Stimulated activated CD4-positive, alpha-beta T cell treated with anti-CD3 and anti-CD28 coated beads, Interleukin-2, amount 100 ng/mL, for 4 hours (primary cell): ENCODE data around the gene PCBP3.

Experiments used
- DNase-seq: peaks from one replicate; pipeline ENCODE4 v3.0.0-alpha.2; 2020; ENCODE audit warnings: low read depth

The PCBP3 gene

DNA sequence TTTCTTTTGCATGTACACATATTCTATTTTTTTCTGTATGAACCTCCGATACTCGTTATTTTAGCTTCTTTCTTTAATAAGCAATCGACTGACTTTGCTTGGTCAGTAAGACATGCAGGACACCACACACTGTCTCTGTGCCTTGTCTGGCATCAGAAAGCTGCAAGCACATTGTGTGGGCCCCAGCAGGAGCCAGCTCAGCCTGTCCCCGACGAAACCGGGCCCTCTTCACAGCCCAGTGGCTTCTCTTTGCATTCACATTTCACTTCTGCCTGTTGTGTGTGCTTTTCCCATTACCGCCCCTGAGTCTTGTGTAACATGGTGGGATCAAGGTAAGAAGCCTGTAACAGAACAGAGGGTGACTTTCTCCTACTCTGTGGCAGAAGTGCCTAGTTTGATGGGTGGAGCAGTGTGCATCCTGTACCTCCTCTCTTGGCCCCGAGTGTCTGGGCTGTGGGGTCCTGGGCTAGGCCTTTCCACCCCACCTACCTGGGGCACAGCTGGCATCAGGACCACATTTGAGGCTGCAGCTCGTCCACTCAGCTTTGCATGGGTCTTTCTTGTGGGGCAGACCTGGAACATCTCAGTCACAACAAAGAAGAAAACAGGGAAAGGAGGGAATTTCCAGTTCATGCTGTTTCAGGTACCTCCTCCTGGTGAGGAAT lies 219.2 kb downstream of the PCBP3 start:
- no peak for DNase-seq

DNA sequence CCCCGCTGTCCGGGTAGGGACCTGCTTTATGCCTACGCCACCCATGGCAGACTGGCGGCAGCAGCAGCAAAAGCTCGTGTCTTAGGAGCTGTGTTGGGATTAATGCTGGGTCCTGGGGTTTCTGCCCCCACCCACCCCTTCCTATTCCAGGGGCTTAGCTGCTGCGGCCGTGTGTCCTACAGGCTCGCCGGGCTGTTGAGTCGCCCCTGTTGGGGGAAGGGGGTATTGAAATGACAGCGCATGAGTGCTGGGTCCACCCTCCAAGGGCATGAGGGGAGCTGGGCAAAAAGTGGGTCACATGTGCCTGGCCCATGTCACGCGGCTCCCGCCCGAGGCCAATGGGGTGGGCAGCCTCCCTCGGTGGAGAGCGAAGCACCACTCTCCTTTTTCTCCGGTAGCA lies 219.7 kb downstream of the PCBP3 start:
- DNase-seq: no peak

DNA sequence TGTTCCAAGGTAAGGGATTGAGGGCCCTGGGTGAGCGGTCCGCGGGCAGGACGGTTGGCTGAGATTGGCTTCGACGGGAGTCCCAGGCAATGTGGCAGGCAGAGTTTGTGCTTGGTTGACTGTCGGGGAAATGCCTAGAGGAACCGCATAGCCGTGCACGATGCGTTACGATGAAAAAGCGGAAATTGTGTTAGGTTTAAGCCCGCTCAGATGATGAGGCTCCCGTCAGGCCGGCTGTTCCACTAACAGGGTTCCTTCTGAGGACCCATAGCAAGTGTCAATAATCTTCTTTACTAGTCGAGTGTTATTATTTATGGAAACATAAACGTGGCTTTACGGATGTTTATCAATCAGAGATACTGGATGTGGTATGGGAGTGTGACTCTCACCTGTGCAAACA lies 220.2 kb downstream of the PCBP3 start:
- DNase-seq: no peak

DNA sequence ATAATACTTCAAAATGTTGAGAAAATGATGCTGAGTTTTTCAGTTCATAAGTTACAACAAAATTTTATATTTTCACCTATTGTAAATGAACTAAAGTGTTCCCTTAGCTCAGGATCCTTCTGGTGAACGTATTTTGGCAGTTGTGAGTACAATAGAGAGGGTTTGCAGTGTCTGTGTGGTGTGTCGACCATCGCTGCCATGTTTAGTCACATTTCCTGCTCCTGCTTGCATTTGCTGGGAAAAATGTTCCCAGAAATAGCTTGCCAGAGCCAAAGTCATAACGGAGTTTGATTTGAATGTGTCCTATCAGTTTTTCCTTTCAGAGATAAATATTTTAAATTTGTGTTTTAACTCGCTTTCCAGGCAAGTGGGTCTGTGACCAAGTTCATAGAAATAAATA lies 220.9 kb downstream of the PCBP3 start:
- DNase-seq: no peak

DNA sequence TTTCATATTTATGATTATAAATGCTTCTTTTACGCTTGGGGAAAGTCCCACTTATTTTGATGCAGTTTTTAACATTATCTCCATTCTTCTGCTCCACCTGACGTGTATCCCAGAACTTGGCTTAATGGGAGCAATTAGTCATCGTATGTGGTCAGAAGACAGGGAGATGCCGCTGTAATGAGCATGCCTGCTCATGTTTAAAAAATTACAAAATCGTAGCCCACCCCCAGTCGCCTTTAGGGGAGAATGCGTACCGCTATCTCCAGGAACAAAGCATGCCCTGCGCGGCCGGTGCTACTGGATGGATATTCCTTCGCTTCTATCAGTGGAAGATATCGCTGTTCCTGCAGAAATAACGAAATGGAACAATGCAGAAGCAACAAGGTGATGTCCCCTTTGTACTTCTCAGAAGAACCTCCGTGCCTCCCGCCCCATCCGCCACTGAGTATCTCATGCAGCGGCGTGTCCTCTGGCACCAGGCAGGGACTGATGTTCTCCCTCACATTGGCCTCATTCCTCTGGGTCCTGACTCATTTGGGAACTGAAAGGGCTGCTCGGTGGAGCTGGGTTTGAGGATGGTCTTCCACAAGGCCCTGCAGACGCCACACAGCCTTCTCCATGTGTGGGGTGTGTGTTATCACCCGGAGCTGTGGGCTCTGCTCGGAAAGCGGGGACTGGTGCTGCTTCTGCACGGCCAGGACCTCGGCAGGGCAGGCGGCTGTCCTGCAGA lies 221.7 kb downstream of the PCBP3 start:
- no peak for DNase-seq

DNA sequence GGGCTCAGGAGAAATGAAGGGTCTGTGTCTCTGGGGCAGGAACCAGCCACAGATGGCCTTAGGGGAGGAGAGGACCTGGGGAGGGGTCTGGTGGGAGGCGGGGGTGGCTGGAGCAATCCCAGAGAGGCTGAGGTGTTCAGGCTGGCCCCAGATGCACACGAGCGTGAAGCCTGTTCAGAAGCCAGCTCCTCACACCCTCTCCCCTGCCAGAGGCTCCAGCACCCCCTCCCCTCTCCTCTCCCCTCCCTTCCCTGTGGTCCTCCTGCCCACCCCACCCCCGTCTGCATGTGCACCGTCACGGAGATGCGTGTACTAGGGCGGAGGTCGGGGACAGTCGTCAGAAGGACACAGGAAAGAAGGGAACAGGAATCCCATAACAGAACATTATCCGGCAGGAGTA lies 223.0 kb downstream of the PCBP3 start:
- DNase-seq: no peak

DNA sequence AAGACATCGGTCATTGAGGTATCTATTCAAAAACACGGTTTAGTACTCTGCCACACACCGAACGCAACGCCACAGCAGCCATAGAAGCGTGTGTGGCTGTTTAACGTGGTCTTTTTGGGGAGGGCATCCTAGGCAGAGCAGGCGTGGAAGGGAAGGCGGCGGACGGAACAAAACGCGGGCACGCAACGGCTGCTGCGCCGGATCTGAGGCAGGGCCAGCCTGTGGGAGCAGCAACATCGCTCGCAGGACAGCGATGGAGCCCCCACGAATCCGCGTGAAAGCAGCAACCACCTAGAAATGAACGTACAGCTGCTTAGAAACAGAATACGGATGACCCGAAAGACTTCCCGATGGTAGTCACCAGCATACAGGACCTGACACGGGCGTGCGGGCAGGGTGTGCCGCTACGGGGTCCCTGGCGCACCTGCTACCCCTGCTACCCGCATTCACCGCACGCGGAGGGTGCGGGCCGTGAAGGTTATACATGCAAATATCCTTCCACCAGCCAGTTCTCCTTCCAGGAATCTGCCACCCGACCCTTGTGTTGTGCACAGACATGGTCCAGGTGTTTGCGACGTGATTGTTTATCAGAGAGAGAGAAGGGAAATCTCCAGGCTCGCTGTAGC lies 223.6 kb downstream of the PCBP3 start:
- DNase-seq: no peak

DNA sequence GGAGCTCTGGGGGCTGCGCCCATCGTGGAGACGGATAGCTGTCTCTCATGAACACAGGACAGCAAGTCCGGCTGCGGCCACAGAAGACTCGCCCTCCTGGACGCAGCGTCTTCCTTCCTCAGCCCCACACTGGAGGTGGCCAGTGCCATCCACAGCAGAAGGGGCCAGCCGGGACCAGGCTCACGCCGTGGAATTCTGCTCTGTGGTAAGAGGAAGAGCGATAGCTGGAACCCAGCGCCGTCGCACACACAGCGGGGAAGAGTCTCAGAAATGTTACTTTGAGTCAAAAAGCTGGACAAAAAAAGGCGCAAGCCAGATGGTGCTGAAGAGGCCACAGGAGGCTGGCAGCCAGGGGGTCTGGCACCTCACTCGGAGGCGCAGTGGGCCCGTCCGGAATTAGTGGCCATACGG lies 224.2 kb downstream of the PCBP3 start:
- DNase-seq: no peak

DNA sequence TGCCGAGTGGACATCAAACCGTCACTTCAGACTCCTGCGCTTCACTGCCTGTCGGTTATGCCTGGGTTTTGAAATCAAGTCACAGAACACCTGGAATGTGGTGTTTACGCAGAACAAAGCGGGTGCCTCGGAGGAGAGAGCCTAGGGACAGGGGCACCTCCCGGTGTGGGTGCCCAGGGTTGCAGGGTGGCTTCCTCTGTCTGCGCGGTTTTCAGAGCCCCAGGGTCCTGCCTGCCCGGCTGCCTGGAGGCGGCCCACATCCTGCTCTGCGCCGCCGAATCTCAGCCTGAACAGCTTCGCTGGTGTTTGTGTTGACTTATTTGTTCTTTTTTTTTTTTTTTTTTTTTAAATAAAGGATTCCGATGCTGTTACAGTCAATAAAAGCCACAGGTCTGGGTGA lies 224.6 kb downstream of the PCBP3 start:
- DNase-seq: no peak

DNA sequence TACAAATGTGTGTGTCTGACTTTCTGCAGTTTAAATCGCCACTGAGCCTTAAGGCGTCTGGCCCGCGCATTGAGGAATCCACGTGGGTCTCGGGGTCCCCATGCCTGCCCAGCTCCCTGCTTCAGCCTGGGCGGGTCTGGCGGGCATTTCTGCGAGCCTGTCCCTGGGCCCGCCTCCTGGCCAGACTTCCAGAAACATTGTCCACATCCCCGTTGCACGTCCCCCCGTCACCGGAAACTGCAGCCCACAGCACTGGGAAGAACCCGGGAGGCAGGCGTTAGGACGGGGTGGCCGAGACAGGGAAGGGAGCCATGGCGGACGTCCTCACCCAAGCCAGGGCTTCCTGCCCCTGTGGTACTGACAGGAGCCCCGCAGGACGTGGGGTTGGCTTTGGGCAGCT lies 225.0 kb downstream of the PCBP3 start:
- DNase-seq: no peak

DNA sequence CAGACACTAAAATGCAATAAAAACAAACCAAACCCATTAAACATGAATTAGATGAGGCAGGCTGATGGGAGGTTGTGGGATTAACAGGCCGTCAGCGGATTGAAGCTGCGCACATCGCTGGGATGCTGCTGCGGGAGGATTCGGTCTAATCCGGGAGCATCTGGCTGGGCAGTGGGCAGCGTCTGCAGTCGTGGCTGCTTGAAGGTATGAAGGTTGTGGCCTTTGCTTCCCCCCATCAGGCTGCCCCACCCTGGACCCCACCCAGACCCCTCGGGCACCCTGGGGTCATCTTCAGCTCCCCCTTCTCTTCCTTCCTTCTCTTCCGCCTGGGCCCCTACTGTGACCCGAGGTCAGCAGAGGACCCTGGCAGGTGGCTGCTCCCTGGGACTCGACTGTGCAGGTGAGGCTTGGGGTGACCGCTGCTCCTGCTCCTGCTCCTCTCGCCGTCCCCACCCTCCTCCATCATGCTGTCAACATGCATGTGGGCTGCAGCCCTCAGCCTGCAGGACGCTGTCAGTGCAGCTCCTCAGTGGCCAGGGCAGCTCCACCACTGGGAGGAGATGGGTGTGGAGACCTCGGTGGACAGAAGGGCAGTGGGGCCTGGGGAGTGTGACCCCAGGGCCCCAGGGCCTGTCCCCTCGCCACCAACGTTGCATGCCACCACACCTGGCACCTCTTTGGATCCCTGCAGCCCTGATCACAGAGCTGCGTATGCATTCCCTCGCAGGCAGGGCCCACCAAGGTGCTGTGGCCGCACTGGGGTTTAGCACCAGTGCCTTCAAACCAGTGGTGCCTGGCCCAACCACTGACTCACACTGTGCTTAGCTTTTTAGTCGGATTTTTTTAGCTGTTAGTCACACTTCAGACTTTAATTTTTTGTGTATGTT lies 225.8 kb downstream of the PCBP3 start:
- DNase-seq: no peak

DNA sequence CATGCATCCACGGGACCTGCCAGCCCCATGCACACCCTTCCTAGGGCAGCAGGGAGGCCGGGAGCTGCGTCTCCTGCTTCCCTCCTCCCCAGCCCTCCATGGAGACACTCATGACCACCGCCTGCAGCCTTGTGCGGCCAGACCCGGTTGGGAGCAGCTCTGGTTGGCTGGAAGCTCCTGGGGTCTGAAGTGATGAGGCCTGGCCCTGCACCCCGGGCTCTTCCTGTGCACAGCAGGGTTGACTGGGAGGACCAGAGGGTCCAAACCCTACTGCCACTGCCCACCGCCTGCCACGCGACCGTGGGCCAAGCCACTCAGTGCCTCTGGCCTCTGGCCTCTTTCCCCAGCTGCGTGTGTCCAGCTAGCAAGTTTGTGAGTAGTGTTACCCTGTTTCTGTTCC lies 226.9 kb downstream of the PCBP3 start:
- no peak for DNase-seq

DNA sequence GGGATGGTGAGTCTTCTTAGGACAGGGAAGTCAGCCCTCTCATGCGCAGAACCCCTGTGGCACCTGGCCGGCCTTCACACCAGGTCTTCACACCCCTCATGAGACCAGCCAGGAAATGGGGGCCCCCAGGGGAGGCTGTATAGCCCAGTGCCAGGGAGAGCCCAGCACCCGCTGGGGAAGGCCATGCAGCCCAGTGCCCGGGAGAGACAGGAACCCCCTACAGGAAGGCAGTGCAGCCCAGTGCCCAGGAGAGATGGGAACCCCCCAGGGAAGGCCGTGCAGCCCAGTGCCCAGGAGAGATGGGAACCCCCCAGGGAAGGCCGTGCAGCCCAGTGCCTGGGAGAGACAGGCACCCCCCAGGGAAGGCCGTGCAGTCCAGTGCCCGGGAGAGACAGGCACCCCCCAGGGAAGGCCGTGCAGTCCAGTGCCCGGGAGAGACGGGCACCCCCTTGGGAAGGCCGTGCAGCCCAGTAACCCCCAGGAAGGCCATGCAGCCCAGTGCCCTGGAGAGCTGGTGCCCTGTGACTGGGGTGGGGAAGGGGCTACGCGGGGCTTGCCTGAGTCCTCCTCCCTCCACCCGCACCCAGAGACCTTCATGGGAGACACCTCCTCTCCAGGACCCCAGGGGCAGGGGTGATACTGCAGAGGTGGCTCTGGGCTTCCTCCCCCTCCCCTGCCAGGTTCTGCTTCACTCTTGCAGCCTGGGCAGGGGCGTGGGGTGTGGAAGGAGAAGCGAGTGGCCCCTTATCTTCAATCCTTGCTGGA lies 227.5 kb downstream of the PCBP3 start:
- no peak for DNase-seq

DNA sequence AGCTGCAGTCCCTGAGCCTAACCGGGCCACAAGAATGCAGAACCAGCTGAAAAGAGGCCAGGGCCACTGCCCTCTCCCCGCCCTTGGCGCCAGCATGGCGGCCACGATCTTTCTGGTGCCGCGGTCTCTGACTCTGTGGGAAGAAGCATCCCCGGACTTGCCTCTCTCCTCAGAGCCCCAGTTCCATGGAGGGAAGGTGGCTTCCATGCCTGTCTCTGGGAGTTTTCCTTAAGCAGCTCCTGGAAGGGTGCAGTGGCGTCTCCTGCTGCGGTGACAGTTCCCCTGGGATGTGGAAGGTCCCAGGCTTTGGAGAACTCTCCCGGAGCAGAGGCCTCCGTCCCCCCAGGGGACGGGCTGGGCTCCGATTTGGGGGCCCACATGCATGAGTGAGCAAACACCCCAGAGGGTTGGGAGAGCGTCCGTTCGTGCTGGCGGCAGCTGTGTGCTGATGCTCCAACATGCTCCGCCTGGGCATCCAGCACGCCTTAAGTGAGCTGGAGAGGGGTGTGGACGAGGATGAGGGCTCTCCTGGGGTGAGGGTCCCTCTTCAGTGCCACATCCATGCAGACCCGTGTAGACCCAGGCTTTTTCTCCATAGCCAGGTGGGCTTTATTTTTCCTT lies 228.2 kb downstream of the PCBP3 start:
- DNase-seq: no peak

DNA sequence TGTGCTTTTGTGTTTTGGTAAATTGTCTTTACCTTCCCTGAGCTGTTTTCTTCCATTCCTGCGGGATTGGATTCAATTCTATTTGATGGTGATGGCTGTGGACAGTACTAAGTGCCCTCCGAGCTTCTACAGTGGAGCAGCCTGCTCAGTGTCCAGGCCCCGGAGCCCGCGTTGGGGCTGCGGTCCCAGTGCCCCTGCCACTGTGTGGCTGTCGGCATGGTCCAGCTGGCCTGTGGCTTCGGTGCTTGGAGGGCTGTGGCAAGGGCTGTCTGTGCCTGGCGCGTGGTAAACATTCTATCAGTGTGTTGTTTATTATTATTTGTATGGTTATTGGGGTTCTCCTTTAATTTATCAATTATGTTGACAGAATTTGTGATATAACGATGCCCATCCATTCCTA lies 228.9 kb downstream of the PCBP3 start:
- DNase-seq: no peak

DNA sequence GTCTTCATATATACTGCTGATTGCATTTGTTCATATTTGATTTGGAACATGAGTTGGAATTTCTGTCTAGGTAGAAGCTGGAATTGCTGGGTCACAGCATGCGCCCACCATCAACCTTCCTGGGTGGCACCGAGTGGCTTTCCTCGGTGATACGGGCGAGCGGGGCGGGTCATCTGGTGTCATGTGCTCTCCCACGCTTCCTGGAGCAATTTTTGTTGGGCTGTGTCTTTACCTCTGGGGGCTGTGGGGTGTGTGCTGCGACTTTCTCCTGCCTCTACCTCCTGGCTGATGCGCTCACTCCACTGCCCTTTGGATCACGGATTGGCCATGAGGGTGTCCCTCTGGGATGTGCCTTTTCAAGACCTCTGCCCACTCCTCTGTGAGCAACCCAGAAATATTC lies 229.4 kb downstream of the PCBP3 start:
- no peak for DNase-seq

DNA sequence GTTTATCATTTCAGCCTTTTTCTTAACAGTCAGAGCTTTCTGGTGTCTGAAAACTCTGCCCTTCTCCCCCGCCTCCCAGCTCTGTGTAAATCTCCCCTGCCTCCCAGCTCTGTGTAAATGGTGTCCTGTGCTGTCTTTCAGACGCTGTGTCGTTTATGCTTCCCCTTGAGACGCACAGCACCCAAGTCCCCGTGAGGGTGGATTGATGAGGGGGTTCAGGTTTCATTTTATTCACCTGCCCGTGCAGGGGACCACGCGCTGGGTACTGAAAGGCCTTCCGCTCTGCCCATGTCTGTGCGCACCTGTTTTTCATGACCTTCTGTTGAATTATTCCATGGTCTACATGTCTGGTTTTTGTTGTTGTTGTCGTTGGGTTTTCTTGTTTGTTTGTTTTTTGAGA lies 229.9 kb downstream of the PCBP3 start:
- no peak for DNase-seq

DNA sequence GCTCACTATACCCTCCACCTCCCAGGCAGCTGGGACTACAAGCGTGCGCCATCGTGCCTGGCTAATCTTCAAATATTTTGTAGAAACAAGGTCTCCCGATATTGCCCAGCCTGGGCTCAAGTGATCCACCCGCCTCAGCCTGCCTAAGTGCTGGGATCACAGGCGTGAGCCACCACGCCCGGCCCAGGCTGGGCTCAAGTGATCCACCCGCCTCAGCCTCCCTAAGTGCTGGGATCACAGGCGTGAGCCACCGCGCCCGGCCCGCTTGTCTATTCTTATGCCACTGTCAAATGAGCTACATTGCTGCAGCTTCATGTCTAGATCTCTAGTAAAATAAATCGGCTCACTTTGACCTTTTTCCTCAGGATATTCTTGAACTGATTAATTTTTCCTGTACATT lies 230.3 kb downstream of the PCBP3 start:
- DNase-seq: no peak

DNA sequence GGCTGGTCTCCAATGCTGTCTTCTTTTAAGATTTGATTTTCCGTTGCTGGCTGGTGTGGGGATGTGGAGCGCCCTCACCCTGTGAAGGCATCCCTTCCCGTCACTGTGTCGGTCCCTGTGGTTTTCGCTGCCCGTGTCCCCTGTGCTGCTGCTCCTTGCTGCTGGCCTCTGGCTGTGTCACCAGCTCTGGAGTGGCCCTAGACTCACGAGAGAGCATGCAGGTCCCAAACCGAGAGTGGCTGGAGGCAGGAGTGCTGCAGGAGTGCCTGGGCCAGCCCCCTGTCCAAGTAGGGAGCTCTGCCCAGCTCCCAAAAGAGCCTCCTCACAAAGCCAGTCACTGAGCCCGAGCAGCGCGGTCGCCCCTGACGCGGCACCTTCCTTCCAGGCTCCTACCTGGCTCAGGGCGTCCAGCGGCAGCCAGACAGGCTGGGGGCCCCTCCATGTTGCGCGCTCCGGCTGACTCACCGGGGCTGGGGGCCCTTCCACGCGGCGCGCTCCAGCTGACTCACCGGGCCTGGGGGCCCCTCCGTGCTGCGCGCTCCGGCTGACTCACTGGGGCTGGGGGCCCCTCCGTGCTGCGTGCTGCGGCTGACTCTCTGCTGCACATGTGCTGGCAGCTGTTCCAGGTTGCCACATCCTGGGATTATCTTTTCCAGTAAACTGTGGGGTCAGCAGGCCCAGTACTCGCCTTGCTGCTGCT lies 231.3 kb downstream of the PCBP3 start:
- DNase-seq: no peak

DNA sequence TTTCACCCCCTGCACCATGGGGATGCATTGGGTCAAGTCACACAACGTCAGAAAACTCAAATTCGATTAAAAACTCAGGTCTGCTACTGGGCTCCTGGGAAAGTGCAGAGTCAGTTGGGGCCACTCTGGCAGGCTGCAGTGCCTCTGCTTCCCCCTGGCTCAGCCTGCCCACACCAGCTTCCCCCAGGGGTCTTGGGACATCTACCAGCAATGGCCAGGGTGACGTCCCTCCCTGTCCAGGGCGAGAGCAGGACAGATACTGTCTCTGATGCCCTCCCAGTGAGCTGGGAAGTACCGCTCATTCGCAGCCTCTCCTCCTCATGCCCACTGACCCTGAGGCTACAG lies 231.9 kb downstream of the PCBP3 start:
- DNase-seq: no peak

DNA sequence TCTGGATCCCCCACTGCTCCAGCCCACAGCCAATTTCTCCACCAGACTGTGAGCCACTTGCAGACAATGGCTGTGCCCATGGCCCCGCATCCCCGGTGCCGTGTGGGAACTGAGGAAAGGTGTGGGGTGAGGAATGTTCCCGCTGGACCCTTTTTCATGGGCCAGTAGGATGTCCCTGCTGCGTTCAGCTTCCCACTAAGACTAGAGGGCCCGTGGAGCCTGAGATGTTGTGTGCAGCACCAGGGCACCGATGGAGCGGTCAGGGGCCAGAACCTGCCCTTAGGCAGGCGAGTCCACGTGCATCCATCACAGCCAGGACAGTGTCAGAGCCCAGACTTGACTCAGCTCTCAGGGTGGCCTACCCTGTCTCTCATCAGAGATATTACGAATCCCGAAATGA lies 232.4 kb downstream of the PCBP3 start:
- no peak for DNase-seq
